SU-DHL-6 (cell line): ENCODE measurements around the gene KRTAP10-11.

ENCODE experiments used
- CTCF ChIP-seq: fragments of 200-600 bp; sonication (generic); IDR thresholded peaks from one replicate; pipeline ENCODE4 v1.5.1; 2017; ENCODE audit warnings: antibody characterized with exemption, mild to moderate bottlenecking, low read length, moderate library complexity; ENCODE audit not compliant: insufficient read depth, poor library complexity, severe bottlenecking
- EZH2phosphoT487 ChIP-seq: fragments of 200-600 bp; sonication (generic), shearing (Covaris generic); conservative IDR thresholded peaks from 2 replicates; pipeline ENCODE4 v1.6.1; 2018; ENCODE audit warnings: mild to moderate bottlenecking, antibody characterized with exemption, low read length, moderate library complexity, mixed read lengths

- TF ChIP-seq CTCF (no peak), EZH2phosphoT487 (no peak)
Measured at GRCh38 chr21:44695184-44695583, 49.0 kb downstream of the KRTAP10-11 start.
